MM.1S (cell line): ENCODE measurements around the gene RIN2.

Experiments used
- DNase-seq: peaks from one replicate; pipeline ENCODE4 v3.0.0-alpha.2; 2015
- H2AFZ ChIP-seq: fragments of 300-600 bp; sonication (generic); 2 replicates; pipeline ENCODE4 v1.6.0; 2016; ENCODE audit warnings: antibody characterized with exemption, low read length
- H3F3A ChIP-seq: fragments of 300-600 bp; sonication (generic); 2 replicates; pipeline ENCODE4 v1.6.1; 2016; ENCODE audit warnings: mild to moderate bottlenecking, antibody characterized with exemption, low read length, moderate library complexity, mixed read lengths; ENCODE audit not compliant: insufficient read depth
- H3K27ac ChIP-seq: fragments of 300-600 bp; sonication (generic); 2 replicates; pipeline ENCODE4 v1.5.1; 2016; ENCODE audit warnings: mild to moderate bottlenecking, low read length
- H3K27me3 ChIP-seq: fragments of 300-600 bp; sonication (generic); replicated peaks from 2 replicates; pipeline ENCODE4 v1.6.0; 2016; ENCODE audit warnings: low read length; ENCODE audit not compliant: insufficient read depth
- H3K36me3 ChIP-seq: fragments of 300-600 bp; sonication (generic); replicated peaks from 2 replicates; pipeline ENCODE4 v1.6.1; 2016; ENCODE audit warnings: mild to moderate bottlenecking, low read length, mixed read lengths; ENCODE audit not compliant: insufficient read depth
- H3K4me1 ChIP-seq: fragments of 300-600 bp; sonication (generic); 2 replicates; pipeline ENCODE4 v1.6.1; 2016; ENCODE audit warnings: low read length, mixed read lengths
- H3K4me2 ChIP-seq: fragments of 300-600 bp; sonication (generic); 2 replicates; pipeline ENCODE4 v1.6.0; 2016; ENCODE audit warnings: low read depth, low read length
- H3K4me3 ChIP-seq: fragments of 300-600 bp; sonication (generic); 2 replicates; pipeline ENCODE4 v1.5.1; 2016; ENCODE audit warnings: low read length, mixed read lengths
- H3K79me2 ChIP-seq: fragments of 300-600 bp; sonication (generic); 2 replicates; pipeline ENCODE4 v1.6.1; 2016; ENCODE audit warnings: mixed run types, low read length, mixed read lengths
- H3K9ac ChIP-seq: fragments of 300-600 bp; sonication (generic); 2 replicates; pipeline ENCODE4 v1.6.1; 2016; ENCODE audit warnings: low read length, mixed read lengths
- H3K9me2 ChIP-seq: fragments of 300-600 bp; sonication (generic); replicated peaks from 2 replicates; pipeline ENCODE4 v1.6.1; 2016; ENCODE audit warnings: mild to moderate bottlenecking, low read length, mixed read lengths; ENCODE audit not compliant: insufficient read depth
- H3K9me3 ChIP-seq: fragments of 300-600 bp; sonication (generic); replicated peaks from 2 replicates; pipeline ENCODE4 v1.6.1; 2016; ENCODE audit warnings: mild to moderate bottlenecking, low read length, mixed read lengths; ENCODE audit not compliant: insufficient read depth
- H4K20me1 ChIP-seq: fragments of 300-600 bp; sonication (generic); 2 replicates; pipeline ENCODE4 v1.6.1; 2016; ENCODE audit warnings: mild to moderate bottlenecking, low read length, moderate library complexity, mixed read lengths; ENCODE audit not compliant: insufficient read depth
- CTCF ChIP-seq: fragments of 300-600 bp; sonication (generic); IDR thresholded peaks from 2 replicates; pipeline ENCODE4 v1.5.1; 2016; ENCODE audit warnings: antibody characterized with exemption, low read length, mixed read lengths
- EZH2 ChIP-seq: fragments of 300-600 bp; sonication (generic); optimal IDR thresholded peaks from 2 replicates; pipeline ENCODE3; 2017; ENCODE audit warnings: low read depth, mild to moderate bottlenecking, antibody characterized with exemption, low read length, mixed read lengths
- EZH2phosphoT487 ChIP-seq: fragments of 300-600 bp; sonication (generic); IDR thresholded peaks from 2 replicates; pipeline ENCODE4 v1.6.1; 2018; ENCODE audit warnings: antibody characterized with exemption, low read length

Gene RIN2

GRCh38 chr20:19786311-19786710 lies 28.3 kb downstream of the RIN2 start:
- Histone ChIP-seq H4K20me1 (no peaks in the 10 kb centered on the region), H3K36me3 (no peaks in the 10 kb centered on the region), H3K27ac (no peak overlapping the region), H3K4me2 (peak overlapping the region; percentile 28), H3K4me1 (peaks cover 40% of the 10 kb centered on the region), H3K4me3 (no peak overlapping the region), H3K9ac (no peak overlapping the region), H3K9me3 (no peaks in the 10 kb centered on the region), H3F3A (peaks cover 6% of the 10 kb centered on the region), H2AFZ (no peak overlapping the region), H3K79me2 (no peaks in the 10 kb centered on the region), H3K27me3 (no peaks in the 10 kb centered on the region), H3K9me2 (no peaks in the 10 kb centered on the region)
- TF ChIP-seq EZH2 (no peak), CTCF (no peak), EZH2phosphoT487 (no peak)
- DNase-seq, result no peak

DNA sequence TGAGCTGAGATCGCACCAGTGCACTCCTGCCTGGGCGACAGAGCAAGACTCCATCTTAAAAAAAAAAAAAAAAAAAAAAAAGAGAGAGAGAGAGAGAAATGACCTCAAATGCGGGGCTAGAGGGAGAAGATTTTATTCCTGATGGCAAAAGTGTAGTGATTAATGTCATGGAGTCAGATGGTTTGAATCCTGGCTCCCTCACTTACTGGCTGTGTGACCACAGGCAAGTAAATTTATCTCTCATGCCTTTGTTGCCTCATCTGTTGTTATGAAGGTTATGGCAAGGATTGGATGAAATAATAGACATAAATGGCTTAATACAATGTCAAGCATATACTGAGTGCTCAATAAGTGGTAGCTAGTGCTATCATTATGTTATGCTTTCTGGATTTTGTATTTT lies 29.3 kb downstream of the RIN2 start:
- H4K20me1 ChIP-seq, result no peaks in the 10 kb centered on the region
- TF ChIP-seq CTCF, result no peak
- no peak for TF ChIP-seq EZH2phosphoT487
- TF ChIP-seq EZH2, result no peak

GRCh38 chr20:19789009-19789408 lies 31.0 kb downstream of the RIN2 start:
- Histone ChIP-seq H3F3A (0 out of 2 replicates have a peak, but pooled peaks cover 4% of the 10 kb centered on the region), H3K79me2 (no peaks in the 10 kb centered on the region), H3K4me1 (peaks cover 28% of the 10 kb centered on the region), H3K4me3 (no peak overlapping the region), H2AFZ (no peak overlapping the region), H3K27me3 (no peaks in the 10 kb centered on the region), H3K9ac (no peak overlapping the region), H3K4me2 (no peak overlapping the region), H3K9me2 (0 out of 2 replicates have a peak, but pooled peaks cover 3% of the 10 kb centered on the region), H3K27ac (no peak overlapping the region), H3K9me3 (no peaks in the 10 kb centered on the region), H3K36me3 (no peaks in the 10 kb centered on the region), H4K20me1 (no peaks in the 10 kb centered on the region)
- DNase-seq, result no peak
- TF ChIP-seq EZH2 (no peak), EZH2phosphoT487 (no peak), CTCF (no peak)

More for the DNA sequence above, 29.3 kb downstream of the RIN2 start:
- peaks cover 32% of the 10 kb centered on the region for H3K4me1 ChIP-seq
- H3K9me3 ChIP-seq, result no peaks in the 10 kb centered on the region
- no peak overlapping the region for H3K9ac ChIP-seq
- no peak overlapping the region for H3K27ac ChIP-seq
- H3K4me2 ChIP-seq, result no peak overlapping the region
- 0 out of 2 replicates have a peak, but pooled peaks cover 4% of the 10 kb centered on the region for H3F3A ChIP-seq
- no peaks in the 10 kb centered on the region for H3K27me3 ChIP-seq
- no peak for DNase-seq
- no peaks in the 10 kb centered on the region for H3K36me3 ChIP-seq
- H3K4me3 ChIP-seq, result no peak overlapping the region
- no peak overlapping the region for H2AFZ ChIP-seq
- 0 out of 2 replicates have a peak, but pooled peaks cover 3% of the 10 kb centered on the region for H3K9me2 ChIP-seq
- no peaks in the 10 kb centered on the region for H3K79me2 ChIP-seq
